ENCODE data around the gene LMAN1L. TPM values are rescaled to one million over a fixed set of nuclear protein-coding genes. Genes with fewer than 3 reads are reported as not detected.

Gene LMAN1L
- total and polyA plus RNA-seq, 10 donors = 2.4 to 164 (median 81.2) TPM

DNA sequence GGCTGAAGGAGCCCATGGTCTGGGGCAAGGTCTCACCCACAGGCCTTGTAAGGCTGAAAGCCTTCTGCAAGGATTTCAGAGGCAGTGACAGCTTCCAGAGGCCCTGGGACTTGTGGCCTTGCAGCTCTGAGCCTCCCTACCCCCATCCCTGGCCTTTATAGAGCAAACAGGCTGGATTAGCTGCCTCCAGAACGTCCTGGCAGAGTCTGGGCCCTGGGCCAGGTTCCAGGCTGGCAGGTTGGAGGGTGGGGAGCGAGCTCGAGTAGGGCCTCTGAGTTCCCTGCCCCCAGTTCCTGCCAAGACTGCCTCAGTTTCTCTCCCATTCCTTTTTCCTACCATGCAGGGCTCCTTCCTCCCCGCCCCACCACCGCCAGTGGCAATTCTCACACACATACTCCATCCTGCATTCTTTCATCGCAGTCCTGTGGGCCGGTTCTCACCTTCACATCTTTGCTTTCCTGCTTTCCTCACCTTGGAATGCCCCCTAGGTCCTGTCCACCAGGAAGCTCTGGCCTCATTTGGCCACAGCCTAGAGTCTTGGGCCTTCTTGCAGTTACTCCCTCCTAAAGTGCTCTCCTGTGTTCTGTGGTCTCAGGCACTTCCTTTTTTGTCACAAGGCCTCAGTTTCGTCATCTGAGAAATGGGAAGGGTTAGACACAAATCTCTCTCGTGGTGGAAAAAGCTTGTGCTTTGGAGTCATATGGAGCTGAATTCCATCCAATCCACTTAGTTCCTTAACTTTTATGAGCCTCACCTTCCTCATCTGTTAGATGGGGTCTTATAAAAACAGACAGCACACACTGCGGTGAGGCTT, 2.7 kb downstream of the LMAN1L start:
- TF ChIP-seq, protein P1, sequence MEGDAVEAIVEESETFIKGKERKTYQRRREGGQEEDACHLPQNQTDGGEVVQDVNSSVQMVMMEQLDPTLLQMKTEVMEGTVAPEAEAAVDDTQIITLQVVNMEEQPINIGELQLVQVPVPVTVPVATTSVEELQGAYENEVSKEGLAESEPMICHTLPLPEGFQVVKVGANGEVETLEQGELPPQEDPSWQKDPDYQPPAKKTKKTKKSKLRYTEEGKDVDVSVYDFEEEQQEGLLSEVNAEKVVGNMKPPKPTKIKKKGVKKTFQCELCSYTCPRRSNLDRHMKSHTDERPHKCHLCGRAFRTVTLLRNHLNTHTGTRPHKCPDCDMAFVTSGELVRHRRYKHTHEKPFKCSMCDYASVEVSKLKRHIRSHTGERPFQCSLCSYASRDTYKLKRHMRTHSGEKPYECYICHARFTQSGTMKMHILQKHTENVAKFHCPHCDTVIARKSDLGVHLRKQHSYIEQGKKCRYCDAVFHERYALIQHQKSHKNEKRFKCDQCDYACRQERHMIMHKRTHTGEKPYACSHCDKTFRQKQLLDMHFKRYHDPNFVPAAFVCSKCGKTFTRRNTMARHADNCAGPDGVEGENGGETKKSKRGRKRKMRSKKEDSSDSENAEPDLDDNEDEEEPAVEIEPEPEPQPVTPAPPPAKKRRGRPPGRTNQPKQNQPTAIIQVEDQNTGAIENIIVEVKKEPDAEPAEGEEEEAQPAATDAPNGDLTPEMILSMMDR (IDR thresholded peaks at IDR 0.05 in 8 of 11, conservative IDR thresholded peaks at IDR 0.05 in 3 of 11) = no peak
- TF ChIP-seq POLR2A (IDR thresholded peaks at IDR 0.05) (no peak), POLR2AphosphoS5 (IDR thresholded peaks at IDR 0.05) (no peak)
- Histone ChIP-seq H3K4me3 (peak overlapping the region in 1 of 8 donors; percentile 63), H3K27me3 (replicated peaks in 1 of 7) (peaks cover 0 to 15% (median 0%) of the 10 kb centered on the region in 7 donors), H3K27ac (peak overlapping the region; percentile 40 to 86 (median 80)), H3K36me3 (no peaks in the 10 kb centered on the region), H3K4me1 (peaks cover 6 to 56% (median 32%) of the 10 kb centered on the region in 6 donors), H3K9me3 (no peaks in the 10 kb centered on the region)
- DNase-seq = no peak
- intact Hi-C loops (cut with DNase I; ENCODE audit: low total_unique reads) = no loop called here
- WGBS, 5 donors = 64 to 76% (median 69%) methylated on average over 10 of the region's 10 CpGs

DNA sequence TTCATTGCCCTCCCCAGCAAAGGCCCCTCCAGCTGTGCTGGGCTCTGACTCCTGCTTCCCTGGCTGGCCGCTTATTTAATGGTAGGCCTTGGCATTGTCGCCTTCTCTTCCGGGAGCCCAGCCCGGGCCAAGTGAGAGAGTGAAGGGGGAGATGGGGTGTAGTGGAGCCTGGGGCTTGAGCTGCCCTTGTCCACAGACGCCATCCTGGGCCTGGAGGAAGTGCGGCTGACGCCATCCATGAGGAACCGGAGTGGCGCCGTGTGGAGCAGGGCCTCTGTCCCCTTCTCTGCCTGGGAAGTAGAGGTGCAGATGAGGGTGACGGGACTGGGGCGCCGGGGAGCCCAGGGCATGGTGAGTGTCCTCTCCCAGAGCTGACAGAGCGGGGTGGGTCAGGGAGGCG, 3.3 kb downstream of the LMAN1L start:
- peaks cover 0 to 15% (median 0%) of the 10 kb centered on the region in 7 donors for H3K27me3 ChIP-seq (replicated peaks in 1 of 7)
- peak overlapping the region; percentile 35 to 86 (median 80) for H3K27ac ChIP-seq
- no peaks in the 10 kb centered on the region for H3K9me3 ChIP-seq
- TF ChIP-seq POLR2AphosphoS5 (IDR thresholded peaks at IDR 0.05) = peak; percentile 75 to 78 (median 76)
- TF ChIP-seq POLR2A (IDR thresholded peaks at IDR 0.05) = no peak
- TF ChIP-seq, protein P1 (IDR thresholded peaks at IDR 0.05 in 8 of 11, conservative IDR thresholded peaks at IDR 0.05 in 3 of 11) = no peak
- H3K36me3 ChIP-seq = no peaks in the 10 kb centered on the region
- H3K4me1 ChIP-seq = peaks cover 6 to 62% (median 39%) of the 10 kb centered on the region in 6 donors
- intact Hi-C loops (cut with DNase I; ENCODE audit: low total_unique reads) = no loop called here
- DNase-seq = no peak
- H3K4me3 ChIP-seq = peak overlapping the region; percentile 7 to 63 (median 30)
- 74 to 84% (median 79%) methylated on average over 12 to 15 of the region's 15 CpGs for WGBS, 5 donors

DNA sequence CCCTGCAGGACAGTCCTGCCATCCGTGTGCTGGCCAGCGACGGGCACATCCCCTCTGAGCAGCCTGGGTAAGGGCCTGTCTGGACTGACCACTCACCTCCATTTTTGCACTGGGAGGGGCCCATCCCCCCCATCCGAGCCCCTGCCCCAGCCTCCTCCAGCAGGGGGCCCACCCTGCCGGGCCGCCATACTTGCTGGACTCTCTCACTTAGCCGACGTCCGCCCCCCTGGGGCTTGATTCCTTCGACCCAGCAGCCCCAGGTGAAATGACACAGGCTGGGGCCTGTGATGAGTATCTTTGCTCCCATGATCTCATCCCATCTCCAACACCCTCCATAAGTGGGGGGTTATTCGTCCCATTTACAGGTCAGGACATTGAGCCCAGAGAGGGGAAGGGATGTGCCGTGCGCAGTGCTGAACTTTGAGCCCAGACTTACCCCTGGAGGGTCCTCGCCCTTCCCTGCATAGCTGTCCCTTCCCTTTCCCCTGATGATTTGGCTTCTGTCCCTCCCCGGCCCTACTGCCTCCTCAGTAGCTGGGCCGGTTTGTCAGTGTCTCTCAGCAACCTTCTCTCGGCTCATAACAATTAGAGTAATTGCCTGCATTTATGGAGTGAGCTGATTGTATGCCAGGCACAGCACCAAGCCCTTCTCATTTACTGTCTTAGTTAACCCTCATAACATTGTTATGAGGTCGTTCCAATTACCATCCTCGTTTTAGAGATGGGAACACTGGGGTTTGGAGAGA, 4.2 kb downstream of the LMAN1L start:
- Histone ChIP-seq H3K9me3 (no peaks in the 10 kb centered on the region), H3K36me3 (no peaks in the 10 kb centered on the region), H3K27ac (peak overlapping the region; percentile 35 to 86 (median 80)), H3K4me1 (peaks cover 6 to 70% (median 46%) of the 10 kb centered on the region in 6 donors), H3K27me3 (replicated peaks in 1 of 7) (peaks cover 0 to 15% (median 0%) of the 10 kb centered on the region in 7 donors), H3K4me3 (peak overlapping the region; percentile 13 to 63 (median 30))
- DNase-seq = no peak
- TF ChIP-seq, protein P1 (IDR thresholded peaks at IDR 0.05 in 8 of 11, conservative IDR thresholded peaks at IDR 0.05 in 3 of 11) = no peak
- TF ChIP-seq POLR2A (IDR thresholded peaks at IDR 0.05) (no peak), POLR2AphosphoS5 (IDR thresholded peaks at IDR 0.05) (no peak)
- intact Hi-C loops (cut with DNase I; ENCODE audit: low total_unique reads) = no loop called here
- WGBS, 5 donors = 53 to 80% (median 63%) methylated on average over 15 to 19 of the region's 19 CpGs
